AG09319 (cell line): ENCODE measurements around the gene CELSR3.

Experiments used
- DNase-seq: peaks from one replicate; pipeline ENCODE4 v3.0.0-alpha.2; 2010; ENCODE audit warnings: low read depth; ENCODE audit errors: extremely low read depth
- TF ChIP-seq, protein P1 (sequence below): IDR thresholded peaks from 2 replicates; pipeline ENCODE4 v1.5.1; 2011; ENCODE audit warnings: low read depth, mild to moderate bottlenecking, inconsistent platforms, low read length, moderate library complexity

Gene CELSR3

DNA sequence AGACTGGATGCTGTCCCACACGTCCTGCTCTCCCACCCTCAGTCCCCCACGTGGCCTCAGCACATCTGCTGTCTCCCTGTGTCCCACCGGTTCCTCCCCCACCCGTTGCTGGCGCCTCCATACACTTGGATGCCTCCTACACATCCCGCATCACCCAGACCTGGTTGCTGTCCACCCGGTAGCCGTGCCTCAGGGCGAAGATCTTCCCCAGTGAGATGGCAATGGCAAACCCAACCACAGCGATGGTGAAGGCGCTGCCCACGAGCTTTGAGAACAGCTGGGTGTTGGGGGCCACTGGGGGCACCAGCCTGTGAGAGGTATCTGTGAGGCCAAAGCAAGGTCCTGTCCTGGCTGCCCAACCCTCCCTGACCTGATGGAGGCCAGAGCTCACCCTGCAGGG lies 31.9 kb downstream of the CELSR3 start:
- TF ChIP-seq, protein P1, sequence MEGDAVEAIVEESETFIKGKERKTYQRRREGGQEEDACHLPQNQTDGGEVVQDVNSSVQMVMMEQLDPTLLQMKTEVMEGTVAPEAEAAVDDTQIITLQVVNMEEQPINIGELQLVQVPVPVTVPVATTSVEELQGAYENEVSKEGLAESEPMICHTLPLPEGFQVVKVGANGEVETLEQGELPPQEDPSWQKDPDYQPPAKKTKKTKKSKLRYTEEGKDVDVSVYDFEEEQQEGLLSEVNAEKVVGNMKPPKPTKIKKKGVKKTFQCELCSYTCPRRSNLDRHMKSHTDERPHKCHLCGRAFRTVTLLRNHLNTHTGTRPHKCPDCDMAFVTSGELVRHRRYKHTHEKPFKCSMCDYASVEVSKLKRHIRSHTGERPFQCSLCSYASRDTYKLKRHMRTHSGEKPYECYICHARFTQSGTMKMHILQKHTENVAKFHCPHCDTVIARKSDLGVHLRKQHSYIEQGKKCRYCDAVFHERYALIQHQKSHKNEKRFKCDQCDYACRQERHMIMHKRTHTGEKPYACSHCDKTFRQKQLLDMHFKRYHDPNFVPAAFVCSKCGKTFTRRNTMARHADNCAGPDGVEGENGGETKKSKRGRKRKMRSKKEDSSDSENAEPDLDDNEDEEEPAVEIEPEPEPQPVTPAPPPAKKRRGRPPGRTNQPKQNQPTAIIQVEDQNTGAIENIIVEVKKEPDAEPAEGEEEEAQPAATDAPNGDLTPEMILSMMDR: no peak
- DNase-seq: no peak

DNA sequence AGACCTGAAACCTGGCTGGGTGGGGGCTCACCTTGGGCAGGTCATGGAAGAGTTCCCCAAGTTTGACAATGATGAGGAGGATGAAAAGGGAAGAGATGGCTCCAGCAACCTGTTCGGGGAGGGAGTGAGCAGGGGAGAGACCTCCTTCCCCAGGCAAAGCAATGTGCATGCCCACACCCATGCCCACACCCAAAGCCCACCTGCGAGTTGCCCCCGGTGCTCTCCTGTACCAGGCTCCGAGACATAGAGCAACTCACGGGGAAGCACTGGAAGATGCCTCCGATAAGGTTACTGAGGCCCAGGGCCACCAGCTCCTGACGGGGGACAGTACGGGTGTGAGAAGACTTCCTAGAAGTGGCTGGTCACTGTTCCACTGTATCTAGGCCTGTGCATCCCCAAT lies 32.3 kb downstream of the CELSR3 start:
- TF ChIP-seq, protein P1: no peak
- no peak for DNase-seq

DNA sequence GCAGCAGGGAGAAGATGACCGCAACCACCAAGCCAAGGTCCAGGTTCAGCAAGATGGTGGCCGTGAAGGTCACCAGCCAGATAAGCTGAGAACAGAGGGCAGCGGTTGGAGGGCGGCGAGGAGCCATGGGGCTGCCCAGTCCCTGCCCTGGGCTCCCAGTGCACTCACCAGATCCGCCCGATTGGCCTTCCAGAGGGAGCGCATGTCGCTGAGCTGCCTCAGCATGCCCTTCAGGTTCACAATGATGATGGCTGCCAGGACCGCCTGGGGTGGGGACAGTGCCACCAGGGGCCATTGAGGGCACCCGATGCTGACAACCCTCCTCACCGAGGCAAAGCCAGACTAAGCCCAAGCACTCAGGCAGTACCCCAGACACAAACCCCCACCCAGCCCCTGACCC lies 32.8 kb downstream of the CELSR3 start:
- TF ChIP-seq, protein P1: no peak
- DNase-seq: no peak

DNA sequence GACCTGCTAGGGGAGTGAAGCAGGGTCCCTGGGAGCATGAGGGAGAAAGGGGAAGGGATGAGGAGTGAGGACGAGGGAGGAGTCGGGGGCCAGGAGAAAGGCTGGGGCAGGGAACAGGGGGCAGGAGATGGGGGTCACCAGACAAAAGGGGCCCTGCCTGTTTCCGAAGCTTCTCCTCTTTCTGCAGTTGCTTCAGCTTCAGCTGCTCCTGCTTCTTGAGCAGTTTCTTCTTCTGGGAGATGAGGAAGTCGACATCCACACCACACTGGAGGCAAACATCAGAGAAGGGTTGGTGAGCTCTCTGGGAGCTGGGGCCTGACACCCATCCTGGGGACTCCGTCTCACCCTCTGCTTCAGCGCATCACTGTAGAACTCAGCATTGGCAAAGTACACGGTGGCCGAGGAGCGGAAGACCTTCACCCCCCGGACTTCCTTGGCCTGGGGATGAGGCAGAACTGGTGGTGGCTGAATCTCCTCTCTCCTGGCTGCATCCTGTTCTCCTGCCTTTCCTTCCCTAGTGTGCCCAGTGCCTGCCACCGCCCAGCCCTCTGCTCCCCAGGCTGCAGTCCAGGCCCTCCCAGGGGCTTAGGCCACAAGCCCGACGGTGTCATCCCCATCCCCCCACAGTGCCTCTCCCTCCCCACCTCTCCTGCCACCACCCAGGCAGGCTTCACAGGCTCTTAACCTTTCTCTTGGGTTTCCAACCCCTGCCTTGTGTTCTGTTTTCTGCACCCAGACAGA lies 34.2 kb downstream of the CELSR3 start:
- no peak for DNase-seq
- TF ChIP-seq, protein P1: no peak

DNA sequence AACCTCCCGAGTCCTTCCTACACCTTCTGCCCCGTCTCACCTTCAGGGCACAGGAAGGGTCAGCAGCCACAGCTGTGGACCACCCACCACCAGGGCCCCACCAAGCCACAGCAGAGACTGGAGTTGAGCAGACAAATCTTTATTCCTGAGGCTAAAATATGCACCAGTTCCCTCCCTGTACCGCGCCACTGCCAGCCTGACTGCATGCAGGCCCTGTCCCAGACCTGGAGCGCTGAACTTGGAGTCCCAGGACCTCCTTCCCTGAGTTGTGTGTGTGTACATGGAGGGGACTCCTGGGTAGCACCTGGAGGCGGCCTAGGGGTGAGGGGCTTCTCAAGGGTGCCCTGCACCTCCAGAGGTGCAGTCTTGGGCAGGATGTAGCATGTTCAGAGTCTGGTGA lies 37.1 kb downstream of the CELSR3 start:
- TF ChIP-seq, protein P1: no peak
- DNase-seq: no peak

DNA sequence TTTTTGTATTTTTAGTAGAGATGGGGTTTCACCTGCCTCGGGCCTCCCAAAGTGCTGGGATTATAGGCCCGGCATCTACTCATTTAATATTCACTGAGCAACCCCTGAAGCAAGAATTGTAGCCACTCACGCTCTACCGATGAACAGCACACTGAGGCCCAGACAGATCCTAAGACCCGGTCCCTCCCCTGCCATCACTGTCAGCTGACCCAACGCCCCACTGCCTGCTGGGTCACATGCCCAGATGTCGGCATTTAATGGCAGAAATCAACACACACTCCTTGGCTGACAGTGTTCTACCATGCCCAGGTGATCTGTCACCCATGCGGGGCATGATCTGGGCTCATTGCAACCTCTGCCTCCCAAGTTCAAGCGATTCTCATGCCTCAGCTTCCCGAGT lies 37.9 kb downstream of the CELSR3 start:
- DNase-seq: no peak
- TF ChIP-seq, protein P1: no peak

DNA sequence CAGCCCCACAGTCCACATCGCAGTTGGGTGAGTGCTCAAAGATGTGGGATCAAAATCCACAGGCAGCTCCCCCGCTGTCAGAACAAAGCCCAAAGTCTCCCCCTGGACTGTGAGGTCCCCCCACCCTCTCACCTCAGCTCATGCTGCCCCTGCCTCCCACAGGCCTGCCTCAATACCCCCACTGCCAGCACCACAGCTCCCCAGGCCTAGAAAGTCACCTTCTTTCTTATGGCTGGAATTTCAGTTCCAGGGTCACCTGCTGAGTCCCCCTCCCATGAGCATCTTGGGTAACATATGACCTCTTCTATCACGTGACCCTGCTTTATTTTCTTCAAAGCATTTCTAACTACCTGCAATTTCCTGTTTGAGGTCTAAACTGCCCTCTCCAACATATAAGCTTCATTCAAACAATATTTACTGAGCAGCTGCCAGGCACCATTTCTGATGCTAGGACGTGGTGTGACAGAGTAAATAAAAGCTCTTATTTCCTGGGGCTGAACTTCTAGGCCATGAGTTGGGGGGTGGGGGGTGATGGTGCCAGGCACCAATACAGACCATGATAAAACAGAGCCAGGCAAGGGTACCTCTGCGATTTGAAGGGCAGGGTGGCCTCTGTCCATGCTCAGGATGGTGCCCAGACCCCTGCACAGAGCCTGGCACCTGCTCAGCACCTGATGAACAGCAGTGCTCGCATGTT lies 38.7 kb downstream of the CELSR3 start:
- DNase-seq: no peak
- TF ChIP-seq, protein P1: no peak
